ENCODE results near the gene TMEM147.

Gene TMEM147

GRCh38 chr19:35545001-35545854 is at the start of gene TMEM147:
TMEM147 (plus strand) TSS chr19:35545626; CDS start chr19:35545740, 114 bp downstream.
- peak; percentile 82 to 90 for DNase-seq (ENCODE audit: low read depth in 2 of 2)
- no peak for TF ChIP-seq CTCF (IDR thresholded peaks at IDR 0.05; ENCODE audit: low read depth, low read length)
- H3K4me3 ChIP-seq (replicated peaks in 1 of 2; ENCODE audit: low read depth in 2 of 2, low read length in 2 of 2): peak within 1 kb of the TSS; percentile 90 to 94

GRCh38 chr19:35497406-35497805 is 48.0 kb upstream of the TMEM147 start:
- no peak for TF ChIP-seq CTCF (IDR thresholded peaks at IDR 0.05; ENCODE audit: low read depth, low read length)
- DNase-seq (ENCODE audit: low read depth in 2 of 2): no peak
- no peak overlapping the region for H3K4me3 ChIP-seq (replicated peaks in 1 of 2; ENCODE audit: low read depth in 2 of 2, low read length in 2 of 2)

GRCh38 chr19:35498220-35498619 is 47.2 kb upstream of the TMEM147 start:
- no peak for TF ChIP-seq CTCF (IDR thresholded peaks at IDR 0.05; ENCODE audit: low read depth, low read length)
- H3K4me3 ChIP-seq (replicated peaks in 1 of 2; ENCODE audit: low read depth in 2 of 2, low read length in 2 of 2): no peak overlapping the region

DNA sequence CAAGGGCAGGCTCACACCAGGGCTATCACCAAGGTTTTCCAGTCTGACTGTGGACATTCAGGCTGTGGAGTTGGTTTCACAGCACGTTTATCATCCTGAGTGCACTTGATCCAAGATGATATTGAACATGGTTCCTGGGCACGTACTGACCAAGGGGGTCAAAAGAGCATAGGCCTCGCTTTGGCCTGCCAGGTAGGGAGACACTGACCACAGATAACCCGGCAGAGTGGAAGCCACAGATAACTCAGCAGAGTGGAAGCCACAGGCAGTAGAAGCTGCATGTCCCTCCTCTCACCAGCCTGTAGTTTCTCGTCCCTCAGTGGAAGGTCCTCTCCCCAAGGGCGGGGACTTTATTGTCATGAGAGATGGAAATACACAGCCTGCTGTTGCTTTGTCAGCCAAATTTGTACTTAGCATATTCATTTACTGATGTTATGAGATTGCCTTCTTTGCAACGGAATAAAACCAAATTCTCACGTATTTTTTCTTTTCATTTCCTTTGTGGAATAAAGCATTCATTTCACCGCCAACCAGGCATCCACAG is 46.4 kb upstream of the TMEM147 start:
- DNase-seq (ENCODE audit: low read depth in 2 of 2): no peak
- no peak for TF ChIP-seq CTCF (IDR thresholded peaks at IDR 0.05; ENCODE audit: low read depth, low read length)
- H3K4me3 ChIP-seq (replicated peaks in 1 of 2; ENCODE audit: low read depth in 2 of 2, low read length in 2 of 2): no peak overlapping the region

More at GRCh38 chr19:35498220-35498619, 47.2 kb upstream of the TMEM147 start:
- DNase-seq (ENCODE audit: low read depth in 2 of 2): no peak

- DNase-seq (ENCODE audit: low read depth in 2 of 2): no peak
- TF ChIP-seq CTCF (IDR thresholded peaks at IDR 0.05; ENCODE audit: low read depth, low read length): no peak
- H3K4me3 ChIP-seq (replicated peaks in 1 of 2; ENCODE audit: low read depth in 2 of 2, low read length in 2 of 2): no peak overlapping the region
Measured at GRCh38 chr19:35500611-35501010, 44.8 kb upstream of the TMEM147 start.

GRCh38 chr19:35501684-35502083 is 43.7 kb upstream of the TMEM147 start:
- peak in 1 of 2 donors; percentile 47 for DNase-seq (ENCODE audit: low read depth in 2 of 2)
- H3K4me3 ChIP-seq (replicated peaks in 1 of 2; ENCODE audit: low read depth in 2 of 2, low read length in 2 of 2): no peak overlapping the region
- no peak for TF ChIP-seq CTCF (IDR thresholded peaks at IDR 0.05; ENCODE audit: low read depth, low read length)
